ENCODE data around the gene CORIN. TPM values are rescaled to one million over a fixed set of nuclear protein-coding genes. Genes with fewer than 3 reads are reported as not detected.

The CORIN gene
- polyA plus RNA-seq, 3 donors = 0.01 TPM; not detected in 2

- intact Hi-C loops (cut with micrococcal nuclease) = no loop called here
- Histone ChIP-seq H4K20me1 (ENCODE audit: insufficient read depth, low read length) (no peaks in the 10 kb centered on the region), H3K79me2 (ENCODE audit: insufficient read depth, low read length) (no peaks in the 10 kb centered on the region), H3K4me3 (replicated peaks in 1 of 3; ENCODE audit: low read depth in 2 of 3, low read length in 3 of 3) (no peak overlapping the region), H3K9me3 (replicated peaks in 1 of 2; ENCODE audit: control insufficient read depth in 1 of 2, insufficient read depth in 1 of 2, low read length in 2 of 2) (no peaks in the 10 kb centered on the region), H3K4me1 (ENCODE audit: control insufficient read depth in 1 of 2, insufficient read depth in 2 of 2, low read length in 2 of 2) (no peaks in the 10 kb centered on the region), H3K27ac (ENCODE audit: low read depth in 1 of 2, low read length in 2 of 2) (no peak overlapping the region), H3K9ac (ENCODE audit: insufficient read depth, low read length, poor library complexity, severe bottlenecking) (no peak overlapping the region), H2AFZ (ENCODE audit: insufficient read depth, low read depth, low read length, poor library complexity, severe bottlenecking) (no peak overlapping the region), H3K4me2 (replicated peaks; ENCODE audit: extremely low read depth, low read length, poor library complexity, severe bottlenecking) (no peak overlapping the region), H3K36me3 (replicated peaks in 1 of 2; ENCODE audit: control insufficient read depth in 1 of 2, insufficient read depth in 2 of 2, low read length in 2 of 2) (peaks cover 30 to 86% of the 10 kb centered on the region in 2 donors), H3K27me3 (ENCODE audit: control insufficient read depth in 2 of 2, insufficient read depth in 2 of 2, low read length in 2 of 2) (no peaks in the 10 kb centered on the region)
- Mint-ChIP-seq H3K4me1 (peaks cover 5% of the 10 kb centered on the region), H3K27ac (no peak overlapping the region), H3K27me3 (ENCODE audit: low read depth in 3 of 3) (no peaks in the 10 kb centered on the region), H3K9me3 (peaks cover 0 to 2% (median 0%) of the 10 kb centered on the region in 7 donors), H3K36me3 (peaks cover 51 to 56% of the 10 kb centered on the region in 2 donors), H3K4me3 (no peak overlapping the region)
- no peak for DNase-seq
- no CpG with 5 or more reads among the region's 1 CpG for WGBS (ENCODE audit: insufficient coverage)
- no peak for TF ChIP-seq CTCF (IDR thresholded peaks at IDR 0.05)
Measured at GRCh38 chr4:47561331-47561730, 276.5 kb downstream of the CORIN start.

GRCh38 chr4:47560682-47561081, 277.2 kb downstream of the CORIN start:
- no peaks in the 10 kb centered on the region for H4K20me1 ChIP-seq (ENCODE audit: insufficient read depth, low read length)
- H3K4me2 ChIP-seq (replicated peaks; ENCODE audit: extremely low read depth, low read length, poor library complexity, severe bottlenecking) = no peak overlapping the region
- H3K9me3 ChIP-seq (replicated peaks in 1 of 2; ENCODE audit: control insufficient read depth in 1 of 2, insufficient read depth in 1 of 2, low read length in 2 of 2) = no peaks in the 10 kb centered on the region
- no peak overlapping the region for H2AFZ ChIP-seq (ENCODE audit: insufficient read depth, low read depth, low read length, poor library complexity, severe bottlenecking)
- Mint-ChIP-seq H3K27me3 (ENCODE audit: low read depth in 3 of 3) (no peaks in the 10 kb centered on the region), H3K4me3 (no peak overlapping the region), H3K27ac (peak overlapping the region in 1 of 7 donors; percentile 58), H3K4me1 (peaks cover 5% of the 10 kb centered on the region), H3K9me3 (peaks cover 0 to 2% (median 0%) of the 10 kb centered on the region in 7 donors), H3K36me3 (peaks cover 50 to 59% of the 10 kb centered on the region in 2 donors)
- no peak for TF ChIP-seq CTCF (IDR thresholded peaks at IDR 0.05)
- no peaks in the 10 kb centered on the region for H3K79me2 ChIP-seq (ENCODE audit: insufficient read depth, low read length)
- no peak overlapping the region for H3K4me3 ChIP-seq (replicated peaks in 1 of 3; ENCODE audit: low read depth in 2 of 3, low read length in 3 of 3)
- no peaks in the 10 kb centered on the region for H3K27me3 ChIP-seq (ENCODE audit: control insufficient read depth in 2 of 2, insufficient read depth in 2 of 2, low read length in 2 of 2)
- WGBS (ENCODE audit: insufficient coverage) = no CpG with 5 or more reads among the region's 1 CpG
- no peaks in the 10 kb centered on the region for H3K4me1 ChIP-seq (ENCODE audit: control insufficient read depth in 1 of 2, insufficient read depth in 2 of 2, low read length in 2 of 2)
- peaks cover 28 to 88% of the 10 kb centered on the region in 2 donors for H3K36me3 ChIP-seq (replicated peaks in 1 of 2; ENCODE audit: control insufficient read depth in 1 of 2, insufficient read depth in 2 of 2, low read length in 2 of 2)
- DNase-seq = no peak
- intact Hi-C loops (cut with micrococcal nuclease) = no loop called here
- no peak overlapping the region for H3K9ac ChIP-seq (ENCODE audit: insufficient read depth, low read length, poor library complexity, severe bottlenecking)
- no peak overlapping the region for H3K27ac ChIP-seq (ENCODE audit: low read depth in 1 of 2, low read length in 2 of 2)
